Measurements from ENCODE around the gene CCNF. TPM values are rescaled to one million over a fixed set of nuclear protein-coding genes. Genes with fewer than 3 reads are reported as not detected.

Gene CCNF
- total RNA-seq, 4 donors from 2014 or later = 5.6 to 17.7 (median 11.3) TPM

DNA sequence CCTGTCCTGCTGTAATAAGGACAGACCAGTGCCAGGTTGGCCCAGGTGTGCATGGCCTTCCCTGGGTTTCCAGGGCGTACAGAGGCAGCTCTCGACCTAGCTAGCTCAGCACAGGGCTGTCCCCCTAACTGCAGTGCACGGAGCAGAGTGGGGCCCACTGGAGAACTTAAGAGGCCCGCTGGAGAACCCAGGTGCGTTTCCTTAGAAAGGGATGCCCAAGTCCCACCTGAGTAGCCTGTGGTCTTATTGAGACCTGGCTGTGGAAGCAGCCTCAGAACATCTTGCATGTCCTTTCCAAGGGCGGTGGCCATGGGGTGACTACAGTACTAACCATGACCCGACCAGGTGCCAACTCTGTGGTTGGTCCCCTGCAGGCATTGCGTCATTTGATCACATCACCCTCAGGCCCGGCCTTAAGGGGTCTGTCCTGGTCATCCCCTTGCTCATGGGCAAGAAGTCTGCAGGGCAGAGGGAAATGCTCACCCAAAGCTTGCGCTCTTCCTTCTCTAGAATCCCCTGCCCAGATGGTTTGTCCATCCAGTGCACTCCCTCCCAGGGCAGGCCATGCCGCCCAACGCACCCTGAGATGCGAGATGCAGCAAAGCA is 3.3 kb upstream of the CCNF start:
- intact Hi-C loops (cut with DNase I; ENCODE audit: low total_unique reads) = no loop called here
- no peak for DNase-seq (ENCODE audit: low spot score in 2 of 2)
- no peak overlapping the region for H3K4me3 ChIP-seq (ENCODE audit: low read depth, poor library complexity, severe bottlenecking)
- WGBS, 2 donors = 90 to 95% methylated on average over 13 of the region's 13 CpGs
- TF ChIP-seq, protein P1, sequence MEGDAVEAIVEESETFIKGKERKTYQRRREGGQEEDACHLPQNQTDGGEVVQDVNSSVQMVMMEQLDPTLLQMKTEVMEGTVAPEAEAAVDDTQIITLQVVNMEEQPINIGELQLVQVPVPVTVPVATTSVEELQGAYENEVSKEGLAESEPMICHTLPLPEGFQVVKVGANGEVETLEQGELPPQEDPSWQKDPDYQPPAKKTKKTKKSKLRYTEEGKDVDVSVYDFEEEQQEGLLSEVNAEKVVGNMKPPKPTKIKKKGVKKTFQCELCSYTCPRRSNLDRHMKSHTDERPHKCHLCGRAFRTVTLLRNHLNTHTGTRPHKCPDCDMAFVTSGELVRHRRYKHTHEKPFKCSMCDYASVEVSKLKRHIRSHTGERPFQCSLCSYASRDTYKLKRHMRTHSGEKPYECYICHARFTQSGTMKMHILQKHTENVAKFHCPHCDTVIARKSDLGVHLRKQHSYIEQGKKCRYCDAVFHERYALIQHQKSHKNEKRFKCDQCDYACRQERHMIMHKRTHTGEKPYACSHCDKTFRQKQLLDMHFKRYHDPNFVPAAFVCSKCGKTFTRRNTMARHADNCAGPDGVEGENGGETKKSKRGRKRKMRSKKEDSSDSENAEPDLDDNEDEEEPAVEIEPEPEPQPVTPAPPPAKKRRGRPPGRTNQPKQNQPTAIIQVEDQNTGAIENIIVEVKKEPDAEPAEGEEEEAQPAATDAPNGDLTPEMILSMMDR (IDR thresholded peaks at IDR 0.05) = no peak
- no peak for TF ChIP-seq POLR2A (IDR thresholded peaks at IDR 0.05)

GRCh38 chr16:2426941-2427361 is 2.3 kb upstream of the CCNF start:
- TF ChIP-seq, protein P1 (IDR thresholded peaks at IDR 0.05) = no peak
- no peak for TF ChIP-seq POLR2A (IDR thresholded peaks at IDR 0.05)
- DNase-seq (ENCODE audit: low spot score in 2 of 2) = no peak
- intact Hi-C loops (cut with DNase I; ENCODE audit: low total_unique reads) = no loop called here
- 94 to 97% methylated on average over 6 of the region's 6 CpGs for WGBS, 2 donors
- no peak overlapping the region for H3K4me3 ChIP-seq (ENCODE audit: low read depth, poor library complexity, severe bottlenecking)

DNA sequence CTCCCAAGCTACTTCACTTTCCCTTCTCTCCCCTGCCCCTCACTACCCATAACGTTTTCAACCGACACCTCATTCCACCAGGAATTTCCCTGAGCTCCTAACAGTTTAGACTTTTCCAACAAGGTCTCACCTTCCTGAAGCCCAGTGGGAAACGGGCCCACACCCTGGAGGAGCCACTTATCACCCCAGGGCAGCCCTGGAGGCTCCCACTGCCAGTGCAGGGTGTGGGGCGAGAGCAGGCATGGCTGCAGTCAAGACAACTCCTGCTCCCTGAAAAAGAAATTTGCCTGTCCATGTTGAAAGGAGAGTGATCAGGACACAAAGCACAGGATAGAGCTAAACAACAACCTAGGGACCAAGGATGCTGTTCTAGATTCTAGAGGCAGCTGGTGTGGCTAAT is 1.7 kb upstream of the CCNF start:
- 81 to 83% methylated on average over 4 of the region's 4 CpGs for WGBS, 2 donors
- no peak for DNase-seq (ENCODE audit: low spot score in 2 of 2)
- TF ChIP-seq POLR2A (IDR thresholded peaks at IDR 0.05) = no peak
- TF ChIP-seq, protein P1 (IDR thresholded peaks at IDR 0.05) = no peak
- intact Hi-C loops (cut with DNase I; ENCODE audit: low total_unique reads) = no loop called here
- H3K4me3 ChIP-seq (ENCODE audit: low read depth, poor library complexity, severe bottlenecking) = no peak overlapping the region

DNA sequence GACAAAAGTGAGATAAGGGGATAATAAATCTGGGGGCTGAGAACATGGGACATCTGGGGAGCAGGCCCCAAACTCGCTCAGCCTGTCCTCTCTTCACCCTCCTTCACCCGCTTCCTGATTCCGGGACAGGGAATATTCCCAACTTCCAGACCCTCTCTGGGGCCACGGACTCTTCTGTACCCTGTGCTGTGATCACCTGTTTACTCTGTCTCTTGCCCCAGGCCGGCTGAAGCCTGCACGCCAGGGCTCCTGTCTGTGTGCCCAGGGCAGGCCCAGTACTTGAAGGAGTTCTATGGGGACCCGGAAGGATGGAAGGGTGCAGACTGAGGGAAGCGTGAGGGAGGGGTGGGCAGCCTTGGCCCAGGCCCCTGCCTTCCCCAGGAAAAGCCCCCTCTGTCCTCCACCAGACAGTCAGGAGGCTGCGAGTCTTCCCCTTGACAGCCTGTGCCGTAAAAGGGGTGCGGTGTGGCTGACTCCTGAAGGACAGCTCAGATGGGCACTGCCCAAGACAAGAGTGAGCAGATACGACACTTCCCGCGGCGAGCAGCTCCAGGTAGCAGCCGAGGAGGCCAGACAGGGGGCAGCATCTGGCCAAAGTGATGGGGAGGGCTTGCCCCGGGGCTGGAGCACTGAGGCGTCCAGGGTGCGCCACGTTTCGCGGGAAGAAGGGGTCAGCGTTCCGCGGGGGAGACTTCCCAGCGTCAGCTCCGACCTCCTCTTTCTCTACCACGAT is 1.0 kb upstream of the CCNF start:
- no peak for DNase-seq (ENCODE audit: low spot score in 2 of 2)
- WGBS, 2 donors = 33 to 60% methylated on average over 15 to 27 of the region's 28 CpGs
- TF ChIP-seq POLR2A (IDR thresholded peaks at IDR 0.05) = no peak
- TF ChIP-seq, protein P1 (IDR thresholded peaks at IDR 0.05) = no peak
- intact Hi-C loops (cut with DNase I; ENCODE audit: low total_unique reads) = no loop called here
- peak overlapping the region; percentile 57 for H3K4me3 ChIP-seq (ENCODE audit: low read depth, poor library complexity, severe bottlenecking)

DNA sequence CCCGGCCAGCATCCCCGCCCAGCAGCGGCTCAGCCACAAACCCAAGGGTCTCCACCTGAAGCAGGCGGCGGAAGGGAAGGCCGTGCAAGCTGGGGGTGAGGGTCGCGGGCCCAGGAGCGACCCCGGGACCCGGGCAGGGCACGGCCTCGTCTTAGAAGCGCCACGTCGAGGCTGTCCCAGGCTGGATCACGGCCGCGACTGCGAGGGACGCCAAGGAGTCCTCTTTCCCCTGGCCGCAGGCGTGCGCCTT is 538 bp upstream of the CCNF start:
- intact Hi-C loops (cut with DNase I; ENCODE audit: low total_unique reads) = no loop called here
- DNase-seq (ENCODE audit: low spot score in 2 of 2) = no peak
- no peak for TF ChIP-seq POLR2A (IDR thresholded peaks at IDR 0.05)
- TF ChIP-seq, protein P1 (IDR thresholded peaks at IDR 0.05) = no peak
- H3K4me3 ChIP-seq (ENCODE audit: low read depth, poor library complexity, severe bottlenecking) = peak overlapping the region; percentile 57
- 0% methylated on average over 13 of the region's 24 CpGs; no CpG with 5 or more reads in 1 of the 2 donors for WGBS, 2 donors
